ENCODE results near the gene PSMA6. TPM values are rescaled to one million over a fixed set of nuclear protein-coding genes. Genes with fewer than 3 reads are reported as not detected.
"Not testable (repeated sequence)": the region's sequence is repeated elsewhere in the genome, so short reads cannot be mapped to it uniquely, and the experiment has no call there.

The PSMA6 gene
- total RNA-seq: 165 TPM

DNA sequence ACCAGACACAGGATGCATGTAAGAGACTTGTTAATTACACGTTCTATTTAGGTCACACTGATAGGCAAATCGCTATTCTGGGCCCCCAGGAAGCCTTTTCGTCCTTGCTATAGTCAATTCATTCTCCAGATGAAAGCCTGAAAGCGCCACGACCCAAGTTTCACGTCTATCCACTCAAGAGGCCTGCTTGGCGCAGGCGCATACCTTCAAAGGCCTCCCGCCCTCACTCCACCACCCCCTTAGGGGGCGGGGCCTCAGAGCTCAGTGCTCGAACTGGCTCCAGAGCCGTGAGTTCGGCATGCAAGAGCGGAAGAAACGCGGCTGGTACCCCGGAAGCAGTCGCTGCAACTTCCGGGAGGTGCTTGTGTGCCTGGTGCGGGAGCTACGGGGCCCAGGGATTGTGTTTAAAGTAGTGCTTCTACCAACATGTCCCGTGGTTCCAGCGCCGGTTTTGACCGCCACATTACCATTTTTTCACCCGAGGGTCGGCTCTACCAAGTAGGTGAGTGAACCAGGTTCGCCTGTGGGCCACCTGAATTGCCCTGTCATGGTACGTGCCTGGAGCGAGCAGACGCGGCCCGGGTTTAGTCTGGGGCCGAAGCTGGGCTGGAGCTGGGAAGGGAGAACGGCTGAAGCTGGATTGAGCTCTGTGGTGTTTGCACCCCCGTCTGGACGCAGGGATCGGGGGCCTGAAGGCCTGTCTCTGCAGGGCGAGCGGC lies at the start of gene PSMA6:
PSMA6 (plus strand) TSS at position 332 of the 719 bp plus-strand sequence; CDS start at position 427, 95 bp downstream.
- peak; percentile 100 for DNase-seq

DNA sequence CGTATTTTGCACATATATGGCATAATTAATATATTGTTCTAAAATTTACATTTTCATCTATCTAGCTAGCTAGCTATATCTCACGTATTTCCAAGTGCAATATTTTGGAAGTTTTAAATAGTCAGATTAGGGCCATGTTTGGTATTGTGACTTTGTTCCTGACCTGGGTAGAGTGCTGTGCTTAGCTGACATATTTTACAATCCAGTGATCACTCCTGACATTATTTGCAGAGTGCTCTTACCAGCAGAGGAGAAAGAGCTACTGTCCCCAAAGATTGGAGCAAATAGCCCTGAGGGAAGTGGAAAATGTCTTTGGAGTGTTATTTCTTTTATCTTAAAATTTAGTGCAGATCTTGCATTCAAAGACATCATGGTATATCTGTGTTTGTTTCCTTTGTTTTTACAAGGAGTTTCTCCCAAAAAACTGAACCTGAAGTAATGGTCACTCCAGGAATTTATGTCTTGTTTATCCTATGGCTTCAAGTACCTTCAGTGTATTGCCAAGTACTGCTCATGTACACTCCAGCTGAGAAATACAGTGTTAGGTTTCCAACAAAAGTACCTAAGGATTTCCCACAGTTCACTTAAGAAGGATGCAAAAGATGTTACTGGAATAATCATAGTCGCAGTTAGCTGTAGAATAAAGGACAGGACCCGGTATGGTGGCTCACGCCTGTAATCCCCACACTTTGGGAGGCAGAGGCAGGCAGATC lies 49.4 kb upstream of the PSMA6 start:
- no peak for DNase-seq

DNA sequence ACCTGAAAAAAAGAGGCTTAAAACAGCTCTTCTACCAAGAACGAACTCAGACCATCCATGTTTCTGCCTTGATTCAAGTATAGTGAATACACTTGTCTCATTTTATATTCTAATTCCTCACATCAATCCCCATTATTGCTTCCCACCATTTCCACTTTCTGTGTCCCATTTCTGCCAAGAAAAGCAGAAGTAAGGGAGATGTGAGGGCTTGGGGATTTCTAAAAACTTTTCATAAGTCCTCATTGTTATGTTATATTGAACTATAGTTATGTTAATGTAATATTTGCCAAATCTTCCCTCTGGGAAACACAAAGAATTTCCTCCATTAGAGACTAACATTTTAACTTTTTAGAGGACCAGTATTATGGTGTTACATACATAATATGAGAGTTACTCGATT lies 48.2 kb upstream of the PSMA6 start:
- no peak for DNase-seq

DNA sequence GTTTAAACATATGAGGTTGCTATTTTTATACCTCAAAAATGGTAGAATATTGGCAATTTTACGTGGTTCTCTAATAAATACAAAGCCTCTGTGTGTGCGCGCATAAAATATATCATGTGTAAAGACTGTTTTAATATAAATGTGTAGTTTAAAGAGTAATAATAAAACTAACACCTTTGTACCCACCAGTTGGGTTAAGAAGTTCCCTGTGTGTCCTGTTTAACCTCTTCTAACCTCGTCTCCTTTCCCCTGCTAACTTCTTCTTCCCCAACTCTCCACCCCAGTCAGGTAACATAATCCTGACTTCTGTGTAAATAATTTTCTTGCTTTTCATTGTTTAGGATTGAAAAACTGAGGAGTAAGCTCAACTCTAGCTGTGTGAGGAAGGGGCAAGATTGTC lies 47.6 kb upstream of the PSMA6 start:
- no peak for DNase-seq

DNA sequence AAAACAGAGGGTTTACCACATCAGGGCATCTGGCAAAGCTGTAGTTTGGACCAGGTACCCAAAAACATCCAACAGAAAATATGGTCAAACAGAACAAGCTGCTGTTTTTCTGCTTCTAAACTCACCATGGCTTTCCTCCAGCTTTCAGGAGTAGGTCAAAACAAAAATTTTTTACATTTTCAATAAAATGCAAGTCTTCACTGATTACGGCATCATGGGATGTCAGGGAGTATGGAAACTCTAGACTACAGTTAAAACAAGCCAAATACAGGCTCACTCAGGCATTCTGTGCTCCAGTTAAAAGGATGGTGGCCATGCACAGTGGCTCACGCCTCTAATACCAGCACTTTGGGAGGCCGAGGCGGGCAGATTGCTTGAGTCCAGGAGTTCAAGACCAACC lies 47.1 kb upstream of the PSMA6 start:
- no peak for DNase-seq

DNA sequence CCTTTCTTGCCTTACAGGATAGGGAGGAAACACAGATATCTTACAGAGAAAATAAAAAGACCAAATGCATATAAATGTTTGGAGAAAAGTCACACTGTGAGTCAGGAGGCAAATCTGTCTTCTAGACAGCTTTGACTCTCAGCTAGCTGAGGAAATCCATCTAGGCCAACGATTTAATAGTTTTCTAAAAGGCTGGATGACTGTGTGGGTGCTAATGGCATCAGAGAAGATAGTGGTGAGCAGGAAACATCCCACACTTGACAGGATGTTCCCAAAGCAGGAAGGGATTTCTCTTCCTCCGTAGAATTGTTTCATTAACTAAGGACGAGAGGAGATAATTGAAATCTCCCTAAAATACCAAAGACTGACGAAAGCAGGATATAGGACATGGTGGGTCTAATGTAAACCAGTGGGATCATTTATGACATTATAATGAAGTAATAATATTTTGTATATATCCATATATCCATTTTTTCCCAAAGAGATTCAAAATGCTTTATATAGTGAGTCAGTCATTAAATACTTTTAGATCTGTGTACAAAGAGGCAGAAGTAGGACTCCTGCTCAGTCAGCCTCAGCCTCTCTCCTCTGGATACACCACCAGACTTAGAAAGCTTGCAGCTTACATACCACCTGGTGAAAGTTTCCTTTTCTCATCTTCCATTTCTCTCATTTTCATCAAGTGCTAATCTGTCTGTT lies 44.3 kb upstream of the PSMA6 start:
- DNase-seq: no peak

DNA sequence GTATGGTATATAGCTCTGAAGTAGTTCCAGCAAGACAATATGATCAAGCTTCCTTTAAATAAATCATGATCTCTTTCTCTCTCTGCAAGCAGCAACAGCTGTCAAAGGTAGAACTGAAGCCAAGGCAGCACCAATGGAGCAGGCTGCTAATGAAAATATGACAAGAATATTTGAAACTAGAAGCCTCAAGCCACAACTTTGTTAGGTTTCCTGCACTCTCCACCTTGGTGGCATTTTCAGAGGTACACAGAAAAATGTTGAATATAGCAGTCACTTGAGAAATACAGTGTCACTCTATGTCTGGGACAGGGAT lies 43.8 kb upstream of the PSMA6 start:
- peak; percentile 12 for DNase-seq

DNA sequence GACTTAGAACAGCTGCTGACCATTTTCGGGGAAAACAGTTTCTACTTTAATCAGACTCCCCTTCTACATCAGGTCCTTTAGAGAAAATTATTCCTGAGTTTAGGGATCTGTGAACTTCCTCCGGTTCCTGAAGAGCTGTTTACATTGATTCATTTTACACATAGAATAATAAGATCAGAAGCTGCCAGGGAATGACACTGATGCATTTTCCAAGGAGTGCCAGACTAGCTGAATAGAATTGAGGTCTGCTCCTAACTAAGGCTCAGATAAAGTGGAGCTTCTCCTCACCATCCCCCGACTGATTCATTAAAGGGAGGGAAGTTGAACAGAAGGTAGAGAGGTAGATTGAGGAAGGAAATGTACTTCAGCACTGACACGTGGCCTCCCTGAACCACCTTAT lies 41.9 kb upstream of the PSMA6 start:
- no peak for DNase-seq

DNA sequence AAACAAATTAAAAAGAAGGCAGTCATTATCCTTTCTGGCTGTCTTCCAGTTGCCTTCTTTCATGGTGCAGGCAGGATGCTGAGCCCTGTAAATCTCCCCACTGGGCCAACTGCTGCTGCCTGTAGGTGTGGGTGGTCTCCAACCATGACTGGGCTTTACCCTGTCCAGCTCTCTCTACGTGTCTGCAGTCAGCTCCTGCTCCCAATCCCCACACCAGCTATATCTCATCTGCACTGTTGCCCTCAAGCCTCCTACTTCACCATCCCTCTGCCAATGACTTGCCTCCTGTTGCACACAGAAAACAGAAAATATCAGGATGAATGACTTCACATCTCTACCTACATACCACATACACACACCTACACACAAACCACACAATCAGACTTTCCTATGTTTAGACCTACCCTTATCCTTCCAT lies 39.7 kb upstream of the PSMA6 start:
- DNase-seq: no peak

DNA sequence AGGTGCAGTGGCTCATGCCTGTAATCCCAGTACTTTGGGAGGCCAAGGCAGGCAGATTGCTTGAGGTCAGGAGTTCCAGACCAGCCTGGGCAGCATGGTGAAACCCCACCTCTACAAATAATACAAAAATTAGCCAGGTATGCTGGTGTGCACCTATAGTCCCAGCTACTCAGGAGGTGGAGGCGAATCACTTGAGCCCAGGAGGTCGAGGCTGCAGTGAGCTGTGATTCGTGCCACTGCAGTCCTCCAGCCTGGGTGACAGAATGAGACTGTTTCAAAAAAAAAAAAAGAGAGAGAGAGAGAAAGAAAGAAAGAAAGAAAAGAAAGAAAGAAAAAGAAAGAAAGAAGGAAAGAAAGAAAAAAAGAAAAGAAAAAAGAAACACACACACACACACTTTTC lies 39.1 kb upstream of the PSMA6 start:
- DNase-seq: not testable (repeated sequence)

DNA sequence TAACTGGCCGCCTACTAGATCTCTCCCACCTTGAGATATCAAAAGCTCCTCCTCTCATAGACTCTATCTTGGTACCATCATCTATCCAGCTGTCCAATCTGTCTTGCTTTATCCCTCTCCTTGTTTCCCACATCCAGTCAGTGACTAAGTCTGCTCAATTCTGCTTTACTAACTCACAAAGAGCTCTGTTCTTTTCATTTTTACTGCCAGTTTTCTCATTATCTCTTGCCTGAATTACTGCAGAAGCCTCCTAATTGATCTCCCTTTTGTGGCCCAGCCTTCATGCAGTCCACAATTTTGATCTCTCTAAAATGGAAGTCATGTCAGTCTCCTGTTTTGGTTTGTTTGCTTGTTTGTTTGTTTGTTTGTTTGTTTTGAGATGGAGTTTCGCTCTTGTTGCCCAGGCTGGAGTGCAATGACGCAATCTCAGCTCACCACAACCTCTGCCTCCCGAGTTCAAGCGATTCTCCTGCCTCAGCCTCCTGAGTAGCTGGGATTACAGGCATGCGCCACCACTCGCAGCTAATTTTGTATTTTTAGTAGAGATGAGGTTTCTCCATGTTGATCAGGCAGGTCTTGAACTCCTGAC lies 38.1 kb upstream of the PSMA6 start:
- DNase-seq: not testable (repeated sequence)

DNA sequence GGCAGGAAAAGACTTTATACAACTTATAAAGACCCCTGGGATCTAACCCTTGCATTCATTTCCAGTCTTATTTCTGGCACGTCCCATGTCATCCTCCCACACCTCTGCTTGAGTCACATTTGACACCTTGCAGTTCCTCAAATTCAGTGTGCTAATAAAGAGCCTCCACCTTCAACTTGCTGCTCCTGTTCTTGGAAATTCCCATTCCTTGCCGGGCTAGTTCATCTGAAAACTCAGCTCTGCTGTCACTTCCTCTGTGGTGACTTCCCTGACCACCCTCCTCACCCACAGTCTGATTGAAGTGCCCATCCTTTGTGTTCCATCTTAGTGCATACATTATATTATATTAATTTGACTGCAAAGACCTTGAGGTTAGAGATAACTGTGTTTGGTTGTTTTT lies 37.4 kb upstream of the PSMA6 start:
- no peak for DNase-seq

DNA sequence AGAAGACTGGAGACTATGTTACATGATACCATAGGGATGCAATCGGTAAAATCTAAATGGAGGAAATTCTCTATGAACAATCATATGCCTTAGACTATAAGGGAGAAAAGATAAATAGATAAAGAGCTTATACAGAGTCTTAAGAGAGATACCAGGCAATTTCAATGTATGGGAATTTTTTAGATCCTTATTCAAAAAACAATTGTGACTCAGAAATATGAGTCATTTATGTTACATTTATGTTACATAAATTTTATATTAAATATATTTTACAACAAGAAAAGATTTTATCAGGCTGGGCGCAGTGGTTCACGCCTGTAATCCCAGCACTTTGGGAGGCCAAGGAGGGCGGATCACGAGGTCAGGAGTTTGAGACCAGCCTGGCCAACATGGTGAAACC lies 36.5 kb upstream of the PSMA6 start:
- no peak for DNase-seq

DNA sequence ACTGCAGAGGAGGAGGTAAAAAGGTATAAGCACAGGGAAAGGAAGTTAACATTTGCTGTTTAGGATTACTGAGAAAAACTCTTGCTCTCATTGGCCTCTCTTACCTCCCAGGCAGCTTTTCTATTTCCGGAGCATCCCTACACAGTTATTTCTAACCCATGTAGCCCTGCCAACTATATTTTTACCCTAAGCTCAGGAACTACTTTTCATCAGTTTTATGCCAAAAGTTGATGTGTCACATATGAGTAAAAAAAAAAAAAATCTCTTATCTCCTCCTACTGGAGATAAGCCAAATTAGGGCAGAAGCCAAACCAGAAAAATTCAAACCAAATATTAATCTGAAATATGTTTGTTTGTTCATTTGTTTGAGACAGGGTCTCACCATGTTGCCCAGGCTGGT lies 34.4 kb upstream of the PSMA6 start:
- no peak for DNase-seq

DNA sequence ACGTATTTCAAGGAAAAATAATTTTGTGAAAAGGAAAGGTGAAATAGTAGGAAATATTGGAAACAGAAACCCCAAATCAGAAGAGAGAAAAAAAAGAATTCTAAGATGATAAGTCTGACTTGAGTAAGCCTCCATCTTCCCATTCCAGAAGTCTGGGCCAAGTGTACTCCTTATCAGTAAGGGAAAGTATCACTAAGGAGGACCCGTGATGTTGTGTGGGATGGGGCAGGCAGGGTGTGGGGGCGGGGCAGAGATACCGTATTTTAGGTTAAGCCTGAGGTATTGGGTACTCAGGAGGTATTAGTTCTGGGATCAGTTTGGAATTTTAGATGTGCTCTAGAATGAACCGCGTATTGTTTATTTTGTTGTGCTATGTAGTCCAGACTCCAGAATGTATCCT lies 33.8 kb upstream of the PSMA6 start:
- DNase-seq: no peak

DNA sequence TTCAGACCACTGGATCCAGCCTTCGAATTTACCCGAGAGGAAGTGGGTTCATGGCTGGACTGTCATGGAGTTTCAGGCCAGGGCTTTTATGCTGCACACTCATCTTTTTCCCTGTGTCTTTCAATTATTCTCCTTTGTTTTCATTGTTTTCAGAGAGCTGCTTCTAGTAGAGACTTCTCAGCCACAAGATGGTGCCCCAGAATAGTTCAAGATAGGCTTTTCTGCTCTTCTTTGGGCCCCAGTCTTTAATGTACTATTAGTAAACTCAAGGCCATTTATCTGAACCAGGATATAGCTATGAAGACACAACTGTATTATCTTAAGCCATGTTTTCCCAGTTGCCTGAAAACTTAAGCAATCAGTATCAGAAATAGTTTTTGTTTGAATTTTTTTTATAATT lies 30.4 kb upstream of the PSMA6 start:
- no peak for DNase-seq

DNA sequence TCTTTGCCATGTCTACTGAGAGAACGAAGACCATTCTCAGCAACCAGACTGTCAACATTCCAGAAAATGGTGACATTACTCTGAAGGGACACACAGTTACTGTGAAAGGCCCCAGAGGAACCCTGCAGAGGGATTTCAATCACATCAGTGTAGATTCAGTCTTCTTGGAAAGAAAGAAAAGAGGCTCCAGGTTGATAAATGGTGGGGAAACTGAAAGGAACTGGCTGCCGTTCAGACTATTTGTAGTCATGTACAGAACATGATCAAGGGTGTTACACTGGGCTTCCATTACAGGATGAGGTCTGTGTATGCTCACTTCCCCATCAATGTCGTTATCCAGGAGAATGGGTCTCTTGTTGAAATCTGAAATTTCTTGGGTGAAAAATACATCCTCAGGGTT lies 29.7 kb upstream of the PSMA6 start:
- no peak for DNase-seq

DNA sequence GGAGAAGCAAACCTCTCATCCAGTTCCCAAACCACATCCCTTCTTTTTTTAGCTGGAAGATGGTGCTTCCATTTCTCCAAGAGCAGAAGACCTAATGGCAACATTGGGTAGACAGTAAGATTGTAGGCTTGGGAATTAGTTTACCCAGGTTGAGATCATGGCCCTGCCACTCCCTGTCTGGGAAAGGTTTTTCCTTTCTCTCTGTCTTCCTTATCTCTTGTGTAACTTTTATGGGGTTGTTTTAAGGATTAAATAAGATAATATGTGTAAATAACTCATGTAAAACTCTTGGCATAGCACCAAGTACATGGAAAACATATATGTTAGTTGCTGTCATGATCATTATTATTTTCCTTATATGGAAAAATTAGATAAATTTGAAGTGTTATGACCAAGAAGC lies 23.2 kb upstream of the PSMA6 start:
- DNase-seq: no peak

DNA sequence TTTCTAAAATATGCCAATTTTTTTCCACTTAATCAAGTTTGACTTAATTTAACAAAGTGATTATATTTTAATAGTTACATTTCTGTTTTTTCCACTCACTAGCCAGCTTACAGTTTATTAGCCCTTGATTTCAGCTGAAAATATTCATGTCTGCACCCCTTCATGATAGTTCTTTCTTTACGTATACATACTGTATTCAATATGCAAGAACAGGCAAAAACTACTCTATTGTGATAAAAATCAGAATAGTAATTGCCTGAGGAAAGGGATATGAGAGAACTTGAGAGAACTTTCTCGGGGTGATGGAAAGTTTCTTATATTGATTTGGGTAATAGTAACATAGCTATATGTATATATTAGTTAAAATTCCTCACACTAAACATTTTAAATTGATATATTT lies 17.4 kb upstream of the PSMA6 start:
- DNase-seq: no peak

DNA sequence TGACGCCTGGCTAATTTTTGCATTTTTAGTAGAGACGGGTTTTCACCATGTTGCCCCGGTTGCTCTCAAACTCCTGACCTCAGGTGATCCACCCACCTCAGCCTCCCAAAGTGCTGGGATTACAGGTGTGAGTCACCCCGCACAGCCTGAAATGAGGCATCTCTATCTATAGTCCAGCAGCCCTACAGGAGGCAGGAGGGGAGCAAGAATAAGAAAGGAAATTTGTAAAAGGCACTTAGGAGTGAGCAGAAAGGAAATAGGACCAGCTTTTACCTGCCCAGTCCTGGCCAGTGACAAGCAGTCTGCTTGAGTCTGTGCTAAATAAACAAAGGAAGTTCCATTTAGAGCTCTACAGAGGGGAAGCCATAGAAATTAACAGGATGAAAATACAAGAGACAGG lies 15.0 kb upstream of the PSMA6 start:
- DNase-seq: no peak

DNA sequence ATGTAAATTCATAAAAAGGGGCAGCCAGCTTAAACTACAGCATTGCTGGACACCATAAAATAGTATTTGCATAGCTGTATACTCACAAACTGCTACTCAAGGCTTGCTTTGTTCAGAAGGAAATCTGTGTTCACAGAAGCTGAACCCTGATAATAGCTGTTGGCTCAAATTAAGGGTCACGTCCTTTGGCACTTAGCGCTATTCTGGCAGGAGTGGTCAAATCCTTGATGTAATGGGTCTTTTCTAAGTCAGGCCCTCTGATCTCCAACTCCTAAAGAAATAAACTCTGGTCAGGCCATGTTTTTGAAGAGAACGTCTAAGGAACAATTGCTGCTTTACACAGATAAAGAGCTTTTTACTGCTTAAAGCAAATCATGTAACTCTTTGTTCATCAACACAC lies 12.8 kb upstream of the PSMA6 start:
- DNase-seq: no peak

DNA sequence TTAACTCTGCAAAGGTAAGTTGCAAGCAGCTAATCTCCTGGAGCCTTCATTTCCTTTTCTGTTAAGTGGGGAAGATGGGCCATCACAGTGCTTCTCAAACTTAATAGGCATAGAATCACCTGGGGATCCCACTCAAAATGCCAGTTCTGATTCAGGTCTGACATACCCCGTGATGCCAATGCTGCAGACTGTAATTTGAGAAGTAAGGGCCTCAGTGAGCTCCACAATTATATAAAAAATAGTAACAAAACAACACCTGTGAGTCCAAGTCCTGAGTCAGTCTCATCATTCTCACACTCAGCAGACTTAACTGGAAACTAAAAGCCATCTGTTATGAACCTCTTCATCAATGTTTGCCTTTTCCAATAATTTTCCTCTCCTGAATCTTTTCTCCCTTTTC lies 10.8 kb upstream of the PSMA6 start:
- DNase-seq: no peak

DNA sequence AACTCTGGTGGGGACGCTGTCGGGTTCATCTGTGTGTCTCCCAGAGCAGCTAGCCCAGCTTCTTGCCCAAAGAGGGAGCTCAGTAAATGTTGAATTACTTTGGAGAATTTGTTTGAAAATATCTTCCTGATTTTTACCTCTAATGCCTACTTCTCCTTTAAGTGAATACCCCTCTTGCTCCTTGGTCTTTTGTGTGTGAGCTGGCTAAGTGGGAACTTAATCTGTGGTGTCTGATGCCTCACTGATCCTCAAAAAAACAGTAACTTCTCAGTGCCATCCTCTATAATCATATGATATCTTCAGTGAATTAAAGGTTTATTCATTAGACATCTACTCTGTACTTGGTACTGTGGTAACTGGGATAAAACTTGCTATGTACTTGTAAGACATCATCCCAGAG lies 7.7 kb upstream of the PSMA6 start:
- no peak for DNase-seq
